Fibroblast of mammary gland (primary cell): Measurements from ENCODE around the gene FSTL4.

Source experiments
- DNase-seq: peaks from one replicate; pipeline ENCODE4 v3.0.0-alpha.2; 2010; ENCODE audit warnings: low read depth
- H3K4me3 ChIP-seq: 2 replicates; pipeline ENCODE4 v1.5.1; 2011; ENCODE audit warnings: low read depth, mild to moderate bottlenecking, low read length, moderate library complexity; ENCODE audit not compliant: control insufficient read depth
- TF ChIP-seq, protein P1 (sequence below): conservative IDR thresholded peaks from 2 replicates; pipeline ENCODE4 v1.5.1; 2011; ENCODE audit warnings: low read depth, low read length, inconsistent platforms; ENCODE audit not compliant: control insufficient read depth, insufficient read depth

The FSTL4 gene

DNA sequence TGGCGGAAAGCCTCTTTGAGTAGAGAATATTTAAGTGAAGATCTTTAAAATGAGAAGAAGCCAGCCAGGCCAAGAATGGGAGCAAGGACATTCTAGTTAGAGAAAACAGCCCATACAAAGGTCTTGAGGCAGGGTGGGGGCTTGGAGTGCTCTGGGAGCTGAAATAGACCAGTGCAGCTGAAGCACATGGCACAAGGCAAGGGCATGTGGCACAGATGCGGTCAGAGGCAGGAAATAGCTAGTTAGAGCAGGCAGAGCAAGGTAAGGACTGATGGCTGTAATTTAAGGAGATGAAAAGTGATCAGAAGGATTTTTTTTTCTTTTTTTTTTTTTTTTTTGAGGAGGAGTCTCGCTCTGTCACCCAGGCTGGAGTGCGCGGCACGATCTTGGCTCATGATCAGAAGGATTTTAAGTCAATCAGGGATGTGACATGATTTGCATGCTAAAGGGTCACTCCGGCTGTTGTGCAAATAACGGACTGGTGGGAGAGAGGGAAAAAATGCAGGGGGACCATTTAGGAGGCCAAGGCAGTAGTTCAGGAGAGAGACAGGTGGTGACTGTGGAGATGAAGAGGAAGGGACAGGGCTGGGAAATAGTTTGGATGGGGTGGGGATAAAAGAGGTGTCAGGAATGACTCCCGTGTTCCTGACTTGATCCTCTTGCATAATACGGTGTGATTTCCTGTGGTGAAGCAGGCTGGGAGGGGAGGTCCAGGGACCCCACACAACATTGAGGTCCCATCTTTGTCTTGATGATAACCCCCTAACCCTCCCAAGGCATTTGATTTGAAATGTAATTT lies 352.9 kb downstream of the FSTL4 start:
- DNase-seq, result no peak
- TF ChIP-seq, protein P1, sequence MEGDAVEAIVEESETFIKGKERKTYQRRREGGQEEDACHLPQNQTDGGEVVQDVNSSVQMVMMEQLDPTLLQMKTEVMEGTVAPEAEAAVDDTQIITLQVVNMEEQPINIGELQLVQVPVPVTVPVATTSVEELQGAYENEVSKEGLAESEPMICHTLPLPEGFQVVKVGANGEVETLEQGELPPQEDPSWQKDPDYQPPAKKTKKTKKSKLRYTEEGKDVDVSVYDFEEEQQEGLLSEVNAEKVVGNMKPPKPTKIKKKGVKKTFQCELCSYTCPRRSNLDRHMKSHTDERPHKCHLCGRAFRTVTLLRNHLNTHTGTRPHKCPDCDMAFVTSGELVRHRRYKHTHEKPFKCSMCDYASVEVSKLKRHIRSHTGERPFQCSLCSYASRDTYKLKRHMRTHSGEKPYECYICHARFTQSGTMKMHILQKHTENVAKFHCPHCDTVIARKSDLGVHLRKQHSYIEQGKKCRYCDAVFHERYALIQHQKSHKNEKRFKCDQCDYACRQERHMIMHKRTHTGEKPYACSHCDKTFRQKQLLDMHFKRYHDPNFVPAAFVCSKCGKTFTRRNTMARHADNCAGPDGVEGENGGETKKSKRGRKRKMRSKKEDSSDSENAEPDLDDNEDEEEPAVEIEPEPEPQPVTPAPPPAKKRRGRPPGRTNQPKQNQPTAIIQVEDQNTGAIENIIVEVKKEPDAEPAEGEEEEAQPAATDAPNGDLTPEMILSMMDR, result no peak
- no peak overlapping the region for H3K4me3 ChIP-seq

DNA sequence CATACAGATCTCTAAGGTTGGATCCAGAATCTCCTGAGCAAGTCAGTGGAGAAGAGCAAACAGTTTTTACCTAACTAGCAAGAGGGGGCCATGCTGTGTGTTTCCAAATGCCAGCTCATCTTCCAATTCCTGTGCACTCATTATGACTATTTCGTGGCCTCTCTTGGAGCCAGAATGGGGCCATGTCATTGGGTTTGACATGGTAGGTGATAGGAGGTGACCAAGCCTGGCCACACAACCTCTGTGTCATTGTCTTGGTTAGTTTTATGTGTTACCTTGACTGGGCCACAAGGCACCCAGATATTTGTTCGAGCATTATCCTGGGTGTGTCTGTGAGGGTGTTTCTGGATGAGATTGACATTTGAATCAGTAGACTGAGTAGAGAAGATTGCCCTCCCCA lies 354.4 kb downstream of the FSTL4 start:
- DNase-seq, result no peak

GRCh38 chr5:133256276-133256675 lies 356.1 kb downstream of the FSTL4 start:
- H3K4me3 ChIP-seq, result no peak overlapping the region
- TF ChIP-seq, protein P1, result no peak
- no peak for DNase-seq

More for the DNA sequence above, 354.4 kb downstream of the FSTL4 start:
- TF ChIP-seq, protein P1, result no peak
- no peak overlapping the region for H3K4me3 ChIP-seq

DNA sequence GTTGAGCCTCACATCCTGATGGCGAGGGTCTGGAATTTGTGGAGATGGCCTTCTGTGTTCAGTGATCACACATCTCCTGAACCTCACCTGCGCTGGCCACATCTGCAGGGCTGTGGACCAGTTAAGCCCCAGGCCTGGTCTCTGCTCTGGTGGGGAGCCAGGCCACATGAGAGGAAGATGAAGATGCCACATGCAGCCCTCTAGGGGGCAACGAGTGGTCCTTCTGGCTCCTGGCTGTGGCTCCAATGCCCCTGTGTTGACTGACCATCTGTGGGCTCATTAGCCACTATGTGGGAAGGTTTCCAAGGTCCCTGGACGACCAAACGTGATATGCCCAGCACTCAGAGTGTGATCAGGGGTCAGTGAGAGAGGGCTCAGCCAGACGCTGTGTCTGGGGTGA lies 357.5 kb downstream of the FSTL4 start:
- no peak overlapping the region for H3K4me3 ChIP-seq
- TF ChIP-seq, protein P1, result no peak

GRCh38 chr5:133253671-133254070 lies 358.7 kb downstream of the FSTL4 start:
- TF ChIP-seq, protein P1, result no peak
- no peak for DNase-seq
- no peak overlapping the region for H3K4me3 ChIP-seq

More for the DNA sequence above, 357.5 kb downstream of the FSTL4 start:
- no peak for DNase-seq

DNA sequence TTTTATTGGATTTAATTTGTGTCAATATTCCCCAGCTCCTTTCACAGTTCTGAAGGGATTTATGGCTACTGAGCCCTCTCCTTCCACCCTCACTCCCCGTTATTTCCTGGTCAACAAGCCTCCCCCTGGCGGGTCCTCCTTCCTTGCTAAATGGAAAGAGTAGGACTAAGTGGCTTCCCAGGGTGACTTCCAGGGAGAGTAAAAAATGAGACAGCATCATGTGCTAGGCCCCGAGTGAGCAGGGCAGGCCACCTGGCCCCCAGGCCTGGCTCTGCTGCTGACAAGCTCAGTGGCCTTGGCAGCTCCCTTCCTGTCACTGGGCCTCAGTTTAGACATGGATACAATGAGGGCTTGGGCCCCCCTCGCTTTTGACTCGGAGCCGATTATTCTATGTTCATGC lies 359.3 kb downstream of the FSTL4 start:
- DNase-seq, result no peak
- TF ChIP-seq, protein P1, result no peak
- H3K4me3 ChIP-seq, result no peak overlapping the region
